OCI-LY3 (cell line): Measurements from ENCODE around the gene MISFA.
"Not testable (repeated sequence)": the region's sequence is repeated elsewhere in the genome, so short reads cannot be mapped to it uniquely, and the experiment has no call there.

Experiments
- H2AFZ ChIP-seq: fragments of 200-600, 300-600 bp; shearing (Covaris generic); 2 replicates; pipeline ENCODE4 v1.6.0; 2014; ENCODE audit warnings: antibody characterized with exemption, low read depth, low read length
- H3K27ac ChIP-seq: fragments of 200-600, 300-600 bp; sonication (generic); 2 replicates; pipeline ENCODE4 v1.5.1; 2014; ENCODE audit warnings: mild to moderate bottlenecking, low read length, moderate library complexity, mixed read lengths
- H3K27me3 ChIP-seq: fragments of 200-600, 300-600 bp; sonication (generic); 2 replicates; pipeline ENCODE4 v1.6.1; 2014; ENCODE audit warnings: low read depth, low read length, mixed read lengths
- H3K36me3 ChIP-seq: fragments of 200-600, 300-600 bp; sonication (generic); replicated peaks from 2 replicates; pipeline ENCODE3; 2014; ENCODE audit warnings: low read depth, low read length, mixed read lengths
- H3K4me1 ChIP-seq: fragments of 300-600, 200-600 bp; sonication (generic); 2 replicates; pipeline ENCODE4 v1.6.1; 2014; ENCODE audit warnings: low read length, mixed read lengths
- H3K4me2 ChIP-seq: fragments of 200-600, 300-600 bp; sonication (generic); 2 replicates; pipeline ENCODE4 v1.6.1; 2014; ENCODE audit warnings: low read length, mixed read lengths
- H3K4me3 ChIP-seq: fragments of 300-600, 200-600 bp; sonication (generic); 2 replicates; pipeline ENCODE4 v1.5.1; 2014; ENCODE audit warnings: antibody characterized with exemption, mild to moderate bottlenecking, low read length, moderate library complexity
- H3K79me2 ChIP-seq: fragments of 300-600, 200-600 bp; shearing (Covaris generic); 2 replicates; pipeline ENCODE4 v1.6.1; 2014; ENCODE audit warnings: mild to moderate bottlenecking, low read length, mixed read lengths
- H3K9ac ChIP-seq: fragments of 300-600, 200-600 bp; shearing (Covaris generic); 2 replicates; pipeline ENCODE4 v1.6.0; 2014; ENCODE audit warnings: mild to moderate bottlenecking, low read length, moderate library complexity
- H3K9me3 ChIP-seq: fragments of 200-600, 300-600 bp; shearing (Covaris generic); 2 replicates; pipeline ENCODE4 v1.6.1; 2014; ENCODE audit warnings: low read length, mixed read lengths; ENCODE audit not compliant: insufficient read depth
- H4K20me1 ChIP-seq: fragments of 200-600, 300-600 bp; sonication (generic); 2 replicates; pipeline ENCODE4 v1.6.1; 2016; ENCODE audit warnings: low read length, mixed read lengths; ENCODE audit not compliant: insufficient read depth
- CTCF ChIP-seq: fragments of 200-600, 300-600 bp; sonication (generic); IDR thresholded peaks from 2 replicates; pipeline ENCODE4 v1.5.1; 2014; ENCODE audit warnings: antibody characterized with exemption, low read length, low read depth
- EZH2phosphoT487 ChIP-seq: fragments of 200-600 bp; shearing (Covaris generic); IDR thresholded peaks from 2 replicates; pipeline ENCODE4 v1.6.1; 2018; ENCODE audit warnings: antibody characterized with exemption, mixed run types, low read depth

The MISFA gene

GRCh38 chr11:18581825-18582224, 17.8 kb upstream of the MISFA start:
- Histone ChIP-seq H3K4me1 (peaks cover 7% of the 10 kb centered on the region), H3K36me3 (peaks cover 3% of the 10 kb centered on the region), H3K27me3 (no peaks in the 10 kb centered on the region), H2AFZ (no peak overlapping the region), H3K4me3 (no peak overlapping the region), H4K20me1 (no peaks in the 10 kb centered on the region), H3K9me3 (no peaks in the 10 kb centered on the region), H3K27ac (no peak overlapping the region), H3K9ac (no peak overlapping the region), H3K79me2 (no peaks in the 10 kb centered on the region), H3K4me2 (no peak overlapping the region)
- TF ChIP-seq EZH2phosphoT487 (no peak), CTCF (no peak)

GRCh38 chr11:18588297-18589252, 11.0 kb upstream of the MISFA start, which contains the start of gene UEVLD:
Gene UEVLD, minus strand, starts transcription at chr11:18588734. Its CDS starts 80 bp downstream, at chr11:18588654.
- Histone ChIP-seq H3K36me3 (no peaks in the 10 kb centered on the region), H3K9ac (peak within 1 kb of the TSS; percentile 86), H3K27ac (peak within 1 kb of the TSS; percentile 35; the same call in 1 of the 2 replicates), H3K9me3 (no peaks in the 10 kb centered on the region), H2AFZ (peak within 1 kb of the TSS; percentile 99), H3K4me2 (peak within 1 kb of the TSS; percentile 90), H3K4me1 (peaks cover 13% of the 10 kb centered on the region), H3K79me2 (peaks cover 21% of the 10 kb centered on the region), H3K4me3 (peak within 1 kb of the TSS; percentile 87), H4K20me1 (no peaks in the 10 kb centered on the region), H3K27me3 (no peaks in the 10 kb centered on the region)
- TF ChIP-seq CTCF (no peak), EZH2phosphoT487 (no peak)

DNA sequence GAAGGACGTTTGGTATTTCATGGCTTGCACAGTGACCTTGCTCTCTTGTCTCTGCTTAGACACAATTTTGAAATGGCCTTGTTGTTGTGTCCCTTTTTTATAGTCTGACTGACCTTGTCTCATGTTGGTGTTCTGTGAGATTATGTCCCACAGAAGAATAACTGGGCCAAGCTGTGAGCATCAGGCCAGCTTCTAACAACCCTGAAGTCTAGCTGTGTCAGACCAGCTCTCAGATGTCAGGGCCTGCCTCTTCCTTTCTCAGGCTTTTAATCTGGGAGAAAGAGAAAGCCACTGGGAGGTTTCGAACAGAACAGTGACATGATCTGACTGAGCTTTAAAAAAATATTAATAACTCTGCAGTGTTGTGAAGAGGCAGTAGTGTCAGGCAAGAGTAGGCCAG, 9.0 kb upstream of the MISFA start:
- Histone ChIP-seq H2AFZ (no peak overlapping the region), H3K27ac (no peak overlapping the region), H3K4me2 (no peak overlapping the region), H3K27me3 (no peaks in the 10 kb centered on the region), H3K4me1 (peaks cover 13% of the 10 kb centered on the region), H3K9me3 (no peaks in the 10 kb centered on the region), H3K79me2 (peaks cover 21% of the 10 kb centered on the region), H3K4me3 (no peak overlapping the region), H3K9ac (no peak overlapping the region), H3K36me3 (no peaks in the 10 kb centered on the region), H4K20me1 (no peaks in the 10 kb centered on the region)
- no peak for TF ChIP-seq CTCF
- TF ChIP-seq EZH2phosphoT487: no peak

DNA sequence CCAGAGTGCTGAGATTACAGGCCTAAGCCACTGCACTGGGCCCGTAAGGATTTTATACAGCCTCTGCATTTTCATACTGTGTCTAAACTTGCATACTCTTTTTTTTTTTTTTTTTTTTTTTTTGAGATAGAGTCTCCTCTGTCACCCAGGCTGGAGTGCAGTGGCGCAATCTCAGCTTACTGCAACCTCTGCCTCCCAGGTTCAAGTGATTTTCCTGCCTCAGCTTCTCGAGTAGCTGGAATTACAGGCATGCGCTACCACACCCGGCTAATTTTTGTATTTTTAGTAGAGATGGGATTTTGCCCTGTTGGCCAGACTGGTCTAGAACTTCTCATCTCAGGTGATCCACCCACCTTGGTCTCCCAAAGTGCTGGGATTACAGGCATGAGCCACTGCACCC, 5.5 kb upstream of the MISFA start:
- not testable (repeated sequence) for H3K4me2 ChIP-seq, H3K27ac ChIP-seq, H3K79me2 ChIP-seq, H3K4me3 ChIP-seq, H3K36me3 ChIP-seq, H4K20me1 ChIP-seq, H3K9me3 ChIP-seq, H3K27me3 ChIP-seq, H3K9ac ChIP-seq, H3K4me1 ChIP-seq, H2AFZ ChIP-seq
